Activated CD4-positive, alpha-beta T cell treated with anti-CD3 and anti-CD28 coated beads, Interleukin-2, amount 10 ng/mL, durations not matched to agents 7 days and 5 days (primary cell): ENCODE measurements around the gene CACNA1E. TPM values are rescaled to one million over a fixed set of nuclear protein-coding genes. Genes with fewer than 3 reads are reported as not detected.

Experiments
- CTCF ChIA-PET: fragments of 350-600 bp; sonication (Branson Sonifier 250); formaldehyde crosslinking; loops from one replicate; lab custom pipeline; 2021; ENCODE audit warnings: antibody characterized with exemption; lab: Charles Lee
- POLR2A ChIA-PET: fragments of 350-600 bp; sonication (Branson Sonifier 250); formaldehyde crosslinking; loops from one replicate; lab custom pipeline; 2021; ENCODE audit warnings: antibody characterized with exemption; lab: Charles Lee
- DNase-seq: peaks from one replicate; pipeline ENCODE4 v3.0.0-alpha.2; 2020
- H3K27ac Mint-ChIP-seq: one replicate; pipeline ENCODE4 v1.8.0; 2021; ENCODE audit warnings: mild to moderate bottlenecking, moderate library complexity, mixed read lengths
- H3K27me3 Mint-ChIP-seq: one replicate; pipeline ENCODE4 v1.8.0; 2021; ENCODE audit warnings: mixed read lengths
- H3K36me3 Mint-ChIP-seq: one replicate; pipeline ENCODE4 v1.8.0; 2021; ENCODE audit warnings: low read depth, mixed read lengths
- H3K4me1 Mint-ChIP-seq: one replicate; pipeline ENCODE4 v1.8.0; 2021; ENCODE audit warnings: mixed read lengths
- H3K4me3 Mint-ChIP-seq: one replicate; pipeline ENCODE4 v1.8.0; 2021; ENCODE audit warnings: mild to moderate bottlenecking, moderate library complexity, mixed read lengths
- H3K9me3 Mint-ChIP-seq: one replicate; pipeline ENCODE4 v1.8.0; 2021; ENCODE audit warnings: mixed read lengths
- total RNA-seq, 2 experiments: library from RNA; stranded (reverse); gene quantifications; one replicate each; pipeline ENCODE4 v1.2.3, GENCODE V29; 2021

The CACNA1E gene
- total RNA-seq, 2 experiments from 2014 or later = not detected

DNA sequence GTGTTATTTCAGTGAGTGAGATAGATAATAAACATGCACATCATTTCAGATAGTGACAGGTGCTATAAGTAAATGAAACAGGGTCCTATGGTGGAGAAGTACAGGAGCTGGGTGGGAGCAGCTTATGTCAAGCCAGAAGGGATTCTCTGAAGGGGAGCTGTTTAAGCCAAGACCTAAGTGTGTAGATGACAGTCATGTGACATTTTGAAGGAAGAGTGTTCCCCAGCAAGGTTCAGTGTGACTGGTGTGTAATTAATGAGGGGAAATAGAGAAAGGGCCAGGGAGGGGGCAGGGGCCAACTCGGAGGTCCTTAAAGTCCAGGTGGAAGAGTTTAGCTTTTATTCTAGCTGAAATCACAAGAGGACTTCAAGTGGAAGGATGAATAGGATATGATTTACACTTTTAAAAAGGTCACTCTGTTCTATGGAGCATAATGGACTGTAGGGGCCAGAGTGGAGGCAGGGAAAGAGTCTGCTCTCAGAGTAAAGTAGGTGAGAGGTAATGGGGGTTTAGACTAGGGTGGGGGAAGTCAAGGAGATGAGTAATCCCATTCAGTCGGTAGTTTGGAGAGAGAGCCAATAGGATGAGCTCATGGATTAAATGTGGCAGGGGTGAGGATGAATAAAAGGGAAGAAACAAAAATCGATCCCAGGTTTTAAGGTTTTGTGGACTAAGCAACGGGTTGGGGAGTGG lies 243.1 kb downstream of the CACNA1E start:
- no peaks in the 10 kb centered on the region for H3K27me3 Mint-ChIP-seq
- no peaks in the 10 kb centered on the region for H3K36me3 Mint-ChIP-seq
- CTCF ChIA-PET = no interaction called here
- no peak for DNase-seq
- POLR2A ChIA-PET = no interaction called here
- H3K9me3 Mint-ChIP-seq = no peaks in the 10 kb centered on the region
- no peak overlapping the region for H3K4me3 Mint-ChIP-seq
- no peaks in the 10 kb centered on the region for H3K4me1 Mint-ChIP-seq
- H3K27ac Mint-ChIP-seq = no peak overlapping the region

DNA sequence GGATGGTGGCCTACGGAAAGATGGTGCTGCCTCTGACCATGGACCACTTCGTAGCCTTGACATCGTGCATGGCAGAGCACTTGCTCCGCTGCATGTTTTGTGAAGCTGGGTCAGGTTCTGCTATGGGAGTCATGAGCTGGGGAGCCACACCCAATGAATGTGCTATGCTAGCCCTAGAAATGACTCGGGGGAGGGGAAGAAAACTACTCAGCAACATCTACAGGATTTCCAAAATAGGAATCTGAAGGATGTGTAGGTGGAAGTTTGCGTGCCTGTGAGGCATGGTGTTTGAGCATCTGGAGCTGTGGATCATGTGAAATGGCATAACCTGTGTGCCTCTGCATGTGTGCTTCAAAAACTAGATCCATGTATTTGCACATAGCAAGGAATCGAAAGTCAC lies 247.3 kb downstream of the CACNA1E start:
- ChIA-PET CTCF (no interaction called here), POLR2A (no interaction called here)
- DNase-seq = no peak
- no peak overlapping the region for H3K27ac Mint-ChIP-seq
- H3K9me3 Mint-ChIP-seq = no peaks in the 10 kb centered on the region
- no peaks in the 10 kb centered on the region for H3K27me3 Mint-ChIP-seq
- H3K4me3 Mint-ChIP-seq = no peak overlapping the region
- no peaks in the 10 kb centered on the region for H3K4me1 Mint-ChIP-seq
- H3K36me3 Mint-ChIP-seq = no peaks in the 10 kb centered on the region

DNA sequence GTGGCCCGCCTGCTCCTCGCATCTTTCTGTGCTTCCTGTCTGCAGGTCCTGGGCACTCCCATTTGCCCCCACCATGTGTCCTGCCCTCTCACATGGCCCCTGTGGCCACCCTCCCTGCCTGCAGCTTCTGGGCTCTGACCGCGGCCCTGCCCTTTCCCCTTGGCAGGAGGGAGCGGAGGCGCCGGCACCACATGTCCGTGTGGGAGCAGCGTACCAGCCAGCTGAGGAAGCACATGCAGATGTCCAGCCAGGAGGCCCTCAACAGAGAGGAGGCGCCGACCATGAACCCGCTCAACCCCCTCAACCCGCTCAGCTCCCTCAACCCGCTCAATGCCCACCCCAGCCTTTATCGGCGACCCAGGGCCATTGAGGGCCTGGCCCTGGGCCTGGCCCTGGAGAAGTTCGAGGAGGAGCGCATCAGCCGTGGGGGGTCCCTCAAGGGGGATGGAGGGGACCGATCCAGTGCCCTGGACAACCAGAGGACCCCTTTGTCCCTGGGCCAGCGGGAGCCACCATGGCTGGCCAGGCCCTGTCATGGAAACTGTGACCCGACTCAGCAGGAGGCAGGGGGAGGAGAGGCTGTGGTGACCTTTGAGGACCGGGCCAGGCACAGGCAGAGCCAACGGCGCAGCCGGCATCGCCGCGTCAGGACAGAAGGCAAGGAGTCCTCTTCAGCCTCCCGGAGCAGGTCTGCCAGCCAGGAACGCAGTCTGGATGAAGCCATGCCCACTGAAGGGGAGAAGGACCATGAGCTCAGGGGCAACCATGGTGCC lies 249.1 kb downstream of the CACNA1E start:
- no peaks in the 10 kb centered on the region for H3K36me3 Mint-ChIP-seq
- no peak overlapping the region for H3K4me3 Mint-ChIP-seq
- H3K27me3 Mint-ChIP-seq = no peaks in the 10 kb centered on the region
- CTCF ChIA-PET = no interaction called here
- DNase-seq = no peak
- H3K27ac Mint-ChIP-seq = no peak overlapping the region
- POLR2A ChIA-PET = no interaction called here
- H3K9me3 Mint-ChIP-seq = no peaks in the 10 kb centered on the region
- no peaks in the 10 kb centered on the region for H3K4me1 Mint-ChIP-seq

DNA sequence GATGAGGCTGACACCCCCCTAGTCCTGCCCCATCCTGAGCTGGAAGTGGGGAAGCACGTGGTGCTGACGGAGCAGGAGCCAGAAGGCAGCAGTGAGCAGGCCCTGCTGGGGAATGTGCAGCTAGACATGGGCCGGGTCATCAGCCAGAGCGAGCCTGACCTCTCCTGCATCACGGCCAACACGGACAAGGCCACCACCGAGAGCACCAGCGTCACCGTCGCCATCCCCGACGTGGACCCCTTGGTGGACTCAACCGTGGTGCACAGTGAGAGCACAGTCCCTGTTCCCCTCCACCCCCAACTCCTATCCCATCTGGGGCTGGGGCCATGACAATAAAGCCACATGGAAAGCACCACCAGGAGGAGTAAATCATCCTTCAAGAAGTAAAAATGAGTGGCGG lies 250.2 kb downstream of the CACNA1E start:
- Mint-ChIP-seq H3K27me3 (no peaks in the 10 kb centered on the region), H3K4me1 (no peaks in the 10 kb centered on the region), H3K9me3 (no peaks in the 10 kb centered on the region), H3K36me3 (no peaks in the 10 kb centered on the region), H3K27ac (no peak overlapping the region), H3K4me3 (no peak overlapping the region)
- CTCF ChIA-PET = no interaction called here
- DNase-seq = no peak
- POLR2A ChIA-PET = no interaction called here

DNA sequence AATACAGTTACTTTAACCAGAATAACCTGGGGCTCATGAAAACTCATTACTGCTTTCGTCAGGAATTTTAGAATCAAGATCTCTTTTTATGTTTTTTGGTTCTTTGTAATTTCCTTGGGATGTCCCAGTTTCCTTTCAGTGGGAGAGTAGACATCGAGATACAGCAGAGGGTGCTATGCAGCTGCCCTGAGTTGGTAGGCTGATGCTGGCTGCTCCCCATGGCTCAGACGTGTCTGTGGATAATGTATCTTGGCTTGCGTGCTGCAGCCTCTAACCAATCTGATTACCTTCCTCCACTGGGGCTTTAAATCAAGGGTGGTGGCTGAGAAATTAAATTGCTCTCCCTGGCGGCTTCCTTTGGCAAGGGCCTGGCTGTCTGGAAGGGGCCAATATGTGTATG lies 253.7 kb downstream of the CACNA1E start:
- ChIA-PET CTCF (no interaction called here), POLR2A (no interaction called here)
- DNase-seq = no peak
- no peaks in the 10 kb centered on the region for H3K36me3 Mint-ChIP-seq
- H3K4me3 Mint-ChIP-seq = no peak overlapping the region
- no peak overlapping the region for H3K27ac Mint-ChIP-seq
- H3K4me1 Mint-ChIP-seq = no peaks in the 10 kb centered on the region
- no peaks in the 10 kb centered on the region for H3K9me3 Mint-ChIP-seq
- H3K27me3 Mint-ChIP-seq = no peaks in the 10 kb centered on the region

DNA sequence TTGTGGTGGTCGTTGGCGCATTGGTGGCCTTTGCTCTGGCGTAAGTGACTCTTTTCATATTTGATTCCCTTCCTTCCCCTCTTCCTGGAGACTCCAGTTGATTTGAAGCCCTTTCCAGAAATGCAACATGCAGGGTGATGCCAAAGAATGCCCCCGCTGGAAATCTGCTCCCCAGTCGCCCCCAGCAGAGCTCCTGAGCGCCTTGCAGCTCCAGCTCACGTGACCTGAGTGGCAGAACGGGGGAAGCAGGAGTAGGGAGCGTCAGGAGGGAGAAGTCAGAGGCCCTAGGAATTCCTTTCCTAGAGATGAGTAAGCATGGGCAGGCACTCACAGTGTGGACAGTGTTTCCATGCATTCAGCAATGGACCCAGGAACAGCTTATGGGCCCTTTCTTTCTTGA lies 255.9 kb downstream of the CACNA1E start:
- ChIA-PET POLR2A (no interaction called here), CTCF (no interaction called here)
- DNase-seq = no peak
- H3K36me3 Mint-ChIP-seq = no peaks in the 10 kb centered on the region
- no peak overlapping the region for H3K27ac Mint-ChIP-seq
- no peaks in the 10 kb centered on the region for H3K4me1 Mint-ChIP-seq
- no peaks in the 10 kb centered on the region for H3K27me3 Mint-ChIP-seq
- no peak overlapping the region for H3K4me3 Mint-ChIP-seq
- H3K9me3 Mint-ChIP-seq = no peaks in the 10 kb centered on the region

DNA sequence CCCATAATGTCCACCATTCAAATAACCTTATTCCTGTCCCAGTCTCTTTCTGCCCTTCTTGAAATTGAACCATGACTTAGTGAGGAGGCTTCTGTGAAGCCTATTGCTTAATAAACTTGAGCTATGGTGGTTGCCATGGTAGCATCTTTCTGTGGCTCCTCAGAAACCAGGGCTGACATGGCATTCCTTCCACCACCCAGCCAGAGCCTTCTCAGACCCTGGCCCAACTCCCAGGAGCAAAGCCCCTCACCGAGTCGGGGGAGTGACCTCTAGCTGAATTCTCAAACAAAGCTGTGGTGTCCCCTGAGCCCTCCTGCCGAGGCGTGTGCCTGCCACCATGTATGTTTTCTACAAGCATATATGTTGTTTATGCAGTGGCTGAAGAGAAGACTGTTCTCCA lies 259.1 kb downstream of the CACNA1E start:
- Mint-ChIP-seq H3K4me3 (no peak overlapping the region), H3K9me3 (no peaks in the 10 kb centered on the region), H3K27ac (no peak overlapping the region), H3K36me3 (no peaks in the 10 kb centered on the region), H3K4me1 (no peaks in the 10 kb centered on the region), H3K27me3 (peaks cover 2% of the 10 kb centered on the region)
- no peak for DNase-seq
- ChIA-PET CTCF (no interaction called here), POLR2A (no interaction called here)

DNA sequence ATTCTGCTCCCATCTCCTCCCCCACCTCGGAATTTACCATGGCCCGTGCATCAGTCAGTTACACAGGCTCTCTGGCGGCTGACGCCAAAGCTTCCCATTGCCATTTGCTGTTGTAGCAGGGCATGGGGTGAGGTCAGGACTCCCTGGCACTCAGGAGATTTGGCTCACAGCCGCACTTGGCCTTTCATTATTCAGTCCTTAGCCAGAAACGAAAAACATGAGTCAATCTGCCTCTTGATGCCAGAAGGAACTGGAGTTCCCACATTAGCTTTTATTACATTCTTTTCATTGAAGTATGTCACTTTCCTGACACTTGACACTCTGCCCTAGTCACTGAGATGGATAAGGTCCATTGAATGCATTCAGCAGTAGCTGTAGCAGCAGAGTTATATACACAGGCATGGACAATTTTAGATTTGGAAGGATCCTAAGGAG lies 260.6 kb downstream of the CACNA1E start:
- H3K36me3 Mint-ChIP-seq = no peaks in the 10 kb centered on the region
- peaks cover 2% of the 10 kb centered on the region for H3K27me3 Mint-ChIP-seq
- no peak overlapping the region for H3K27ac Mint-ChIP-seq
- POLR2A ChIA-PET = no interaction called here
- no peak overlapping the region for H3K4me3 Mint-ChIP-seq
- no peak for DNase-seq
- no peaks in the 10 kb centered on the region for H3K4me1 Mint-ChIP-seq
- H3K9me3 Mint-ChIP-seq = no peaks in the 10 kb centered on the region
- CTCF ChIA-PET = no interaction called here

DNA sequence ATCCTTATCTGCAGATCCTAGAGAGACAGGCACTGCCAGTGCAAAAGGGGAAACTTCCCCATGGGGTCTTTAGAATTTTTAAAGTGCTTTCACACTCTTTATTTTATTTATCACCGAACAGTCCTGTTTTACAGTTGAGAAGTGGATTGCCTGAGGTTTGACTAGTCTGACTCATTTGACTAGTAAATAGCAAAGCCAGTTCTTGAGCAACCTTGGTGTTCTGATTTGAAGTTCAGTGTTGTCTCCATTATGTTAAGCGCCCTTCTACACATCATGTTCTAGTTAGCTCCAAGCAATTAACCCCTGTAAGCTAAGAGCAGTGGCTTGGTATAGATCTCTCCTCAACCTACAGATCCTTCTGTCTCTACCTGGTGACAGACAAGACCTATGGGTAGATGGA lies 262.9 kb downstream of the CACNA1E start:
- no peak overlapping the region for H3K27ac Mint-ChIP-seq
- H3K4me3 Mint-ChIP-seq = no peak overlapping the region
- no peaks in the 10 kb centered on the region for H3K9me3 Mint-ChIP-seq
- H3K4me1 Mint-ChIP-seq = no peaks in the 10 kb centered on the region
- peaks cover 2% of the 10 kb centered on the region for H3K27me3 Mint-ChIP-seq
- ChIA-PET POLR2A (no interaction called here), CTCF (no interaction called here)
- DNase-seq = no peak
- H3K36me3 Mint-ChIP-seq = no peaks in the 10 kb centered on the region

DNA sequence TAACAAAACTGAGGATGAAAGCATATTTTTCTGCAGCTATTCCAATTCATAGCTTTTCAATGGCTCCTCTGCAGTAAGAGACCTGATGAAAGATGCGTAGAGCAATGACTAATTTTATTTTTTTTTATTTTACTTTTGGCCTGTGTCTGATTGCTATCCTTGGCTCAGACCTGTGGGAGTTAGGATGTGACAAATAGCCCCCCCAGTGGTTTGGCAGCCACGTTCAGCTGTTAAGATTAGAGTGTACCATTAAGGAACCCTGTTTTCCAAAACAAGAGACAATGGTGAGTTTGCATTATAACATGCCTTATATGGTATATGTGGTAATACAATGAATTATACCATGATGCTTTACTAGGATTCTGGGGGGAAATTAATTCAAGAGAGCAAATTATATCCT lies 264.7 kb downstream of the CACNA1E start:
- Mint-ChIP-seq H3K4me1 (no peaks in the 10 kb centered on the region), H3K27ac (no peak overlapping the region), H3K27me3 (peaks cover 2% of the 10 kb centered on the region), H3K4me3 (no peak overlapping the region), H3K36me3 (no peaks in the 10 kb centered on the region), H3K9me3 (no peaks in the 10 kb centered on the region)
- ChIA-PET CTCF (no interaction called here), POLR2A (no interaction called here)
- DNase-seq = no peak

DNA sequence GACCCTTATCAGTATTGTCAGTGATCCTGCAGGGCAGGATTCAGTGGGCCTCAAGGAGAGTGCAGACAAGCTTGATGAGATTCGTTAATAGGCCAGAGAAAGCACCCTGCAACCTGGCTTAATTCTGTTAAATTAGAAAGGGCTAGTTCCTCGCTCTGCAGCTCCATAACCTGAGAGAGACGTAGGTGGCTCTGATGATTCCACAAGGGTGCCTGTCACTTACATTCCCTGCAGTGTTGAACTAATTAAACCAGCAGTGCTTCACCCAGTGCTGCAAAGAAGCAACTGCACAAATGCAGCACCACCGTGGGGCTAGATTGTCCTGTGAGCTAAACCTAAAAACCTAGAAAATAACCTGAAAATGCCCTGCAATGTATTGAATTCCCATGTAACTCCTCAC lies 270.8 kb downstream of the CACNA1E start:
- no peak overlapping the region for H3K4me3 Mint-ChIP-seq
- H3K9me3 Mint-ChIP-seq = no peaks in the 10 kb centered on the region

DNA sequence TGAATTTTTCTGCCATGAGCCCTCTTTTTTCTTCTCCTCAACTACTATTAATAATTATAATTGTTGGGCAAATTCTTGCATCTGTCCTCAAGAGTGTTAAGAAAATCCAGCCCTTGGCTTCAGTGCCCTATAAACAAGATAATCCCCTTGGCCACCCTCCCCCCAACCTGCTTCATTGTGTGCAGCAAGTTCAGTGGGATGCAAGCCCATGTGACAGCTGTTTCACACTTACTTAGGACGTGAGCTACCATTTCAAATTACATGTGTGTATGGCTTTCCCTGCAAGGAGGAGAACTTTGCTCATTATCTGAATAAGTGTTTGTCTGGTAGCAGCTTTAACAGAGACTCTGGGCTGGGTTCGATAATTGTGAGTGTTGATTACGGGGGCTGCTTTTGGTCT lies 276.2 kb downstream of the CACNA1E start:
- H3K9me3 Mint-ChIP-seq = no peaks in the 10 kb centered on the region
- no peak overlapping the region for H3K27ac Mint-ChIP-seq
- peaks cover 7% of the 10 kb centered on the region for H3K27me3 Mint-ChIP-seq
- ChIA-PET POLR2A (no interaction called here), CTCF (no interaction called here)
- H3K4me3 Mint-ChIP-seq = no peak overlapping the region
- no peak for DNase-seq
- H3K4me1 Mint-ChIP-seq = no peaks in the 10 kb centered on the region
- no peaks in the 10 kb centered on the region for H3K36me3 Mint-ChIP-seq

More for the DNA sequence above, 270.8 kb downstream of the CACNA1E start:
- no peaks in the 10 kb centered on the region for H3K36me3 Mint-ChIP-seq
- no peaks in the 10 kb centered on the region for H3K27me3 Mint-ChIP-seq
- POLR2A ChIA-PET = no interaction called here
- no peaks in the 10 kb centered on the region for H3K4me1 Mint-ChIP-seq
- no peak for DNase-seq
- no peak overlapping the region for H3K27ac Mint-ChIP-seq
- CTCF ChIA-PET = no interaction called here

DNA sequence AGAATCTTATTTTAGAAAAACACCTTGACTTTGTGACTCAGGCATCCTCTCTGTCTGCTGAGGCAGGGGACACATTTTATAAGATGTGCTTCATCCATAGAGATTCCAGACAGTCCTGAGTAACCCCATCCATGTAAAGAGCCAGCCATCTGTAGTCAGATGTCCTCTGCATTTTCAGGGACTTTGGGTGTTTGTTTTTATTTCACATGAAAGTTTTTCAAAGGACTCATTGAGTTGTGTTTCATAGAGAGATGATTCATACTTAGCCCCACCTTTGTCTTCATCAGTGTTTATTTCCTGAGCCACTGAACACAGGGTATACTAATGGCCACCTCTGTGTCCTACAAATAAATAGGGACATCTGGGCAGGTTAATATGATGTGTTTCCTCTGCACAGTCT lies 280.4 kb downstream of the CACNA1E start:
- ChIA-PET POLR2A (no interaction called here), CTCF (no interaction called here)
- Mint-ChIP-seq H3K27ac (no peak overlapping the region), H3K36me3 (no peaks in the 10 kb centered on the region), H3K27me3 (peaks cover 7% of the 10 kb centered on the region), H3K4me3 (no peak overlapping the region), H3K9me3 (no peaks in the 10 kb centered on the region), H3K4me1 (no peaks in the 10 kb centered on the region)
- no peak for DNase-seq
